ENCODE data around the gene RIPK1.
"Not testable (repeated sequence)": the region's sequence is repeated elsewhere in the genome, so short reads cannot be mapped to it uniquely, and the experiment has no call there.

RIPK1 gene

DNA sequence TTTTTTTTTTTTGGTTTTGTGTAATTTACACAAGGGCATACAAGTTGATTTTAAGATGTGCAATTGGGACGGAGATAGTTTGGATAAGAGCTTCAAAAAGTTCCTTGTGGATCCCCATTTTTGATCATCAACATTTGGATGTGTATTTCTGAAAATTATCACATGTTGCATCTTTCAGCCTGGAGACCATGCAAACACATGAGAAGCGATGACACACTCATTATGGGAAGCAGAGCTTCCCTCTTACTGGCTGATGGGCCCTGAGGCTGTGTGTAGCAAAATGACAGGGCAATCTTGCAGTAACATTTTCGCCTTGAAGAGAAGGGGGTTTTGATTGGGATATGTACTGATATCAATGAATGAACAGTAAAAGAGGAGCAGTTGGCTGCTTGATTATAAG lies 22.0 kb upstream of the RIPK1 start:
- DNase-seq: no peak

DNA sequence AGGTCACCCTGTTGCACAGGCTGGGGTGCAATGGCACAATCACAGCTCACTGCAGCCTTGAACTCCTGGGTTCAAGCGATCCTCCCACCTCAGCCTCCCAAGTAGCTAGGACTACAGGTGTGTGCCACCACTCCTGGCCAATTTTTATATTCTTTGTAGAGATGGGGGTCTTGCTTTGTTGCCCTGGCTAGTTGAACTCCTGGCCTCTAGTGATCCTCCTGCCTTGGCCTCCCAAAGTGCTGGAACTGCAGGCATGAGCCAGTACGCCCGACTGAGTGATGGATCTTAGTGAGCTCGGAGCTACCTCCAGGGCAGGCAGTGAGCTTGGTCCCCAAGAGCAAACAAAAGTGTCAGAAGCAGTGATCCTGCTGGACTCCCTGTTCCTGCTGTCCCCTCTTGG lies 20.3 kb upstream of the RIPK1 start:
- DNase-seq: not testable (repeated sequence)

DNA sequence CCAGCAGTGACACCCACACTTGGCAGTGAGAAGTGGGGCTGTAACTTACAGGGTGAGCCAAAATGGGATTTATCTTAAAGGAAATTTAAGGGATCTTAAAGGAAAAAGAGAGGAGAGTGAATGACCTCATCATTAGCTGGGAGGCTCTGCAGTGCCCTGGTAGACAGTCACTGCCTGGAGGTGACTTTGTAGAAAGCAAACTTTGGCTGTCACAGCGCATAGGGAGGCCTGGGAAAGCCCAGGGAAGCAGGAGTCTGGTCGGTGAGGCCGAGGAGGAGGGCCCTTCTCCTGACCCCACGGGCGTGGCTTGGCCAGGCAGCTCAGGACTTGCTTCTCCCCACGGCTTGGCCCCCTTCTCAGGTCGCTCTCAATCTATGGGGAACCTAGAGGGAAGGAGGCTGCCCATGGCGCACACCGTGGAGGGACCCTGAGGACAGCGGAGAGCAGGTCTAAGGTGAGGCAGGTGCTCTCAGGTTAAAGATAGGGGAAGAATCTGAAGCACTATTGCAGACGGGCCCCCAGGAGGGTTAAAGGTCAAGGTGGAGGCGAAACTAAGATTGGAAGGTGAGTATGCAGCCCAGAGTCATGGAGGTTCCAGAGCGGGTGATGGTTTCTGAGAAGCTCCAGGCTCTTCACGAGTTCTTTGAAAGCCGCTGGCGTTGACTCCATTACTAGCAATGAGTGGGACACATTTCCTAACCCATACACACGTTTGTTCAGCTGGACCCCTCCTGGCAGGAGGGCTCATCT lies 15.6 kb upstream of the RIPK1 start:
- DNase-seq: no peak

DNA sequence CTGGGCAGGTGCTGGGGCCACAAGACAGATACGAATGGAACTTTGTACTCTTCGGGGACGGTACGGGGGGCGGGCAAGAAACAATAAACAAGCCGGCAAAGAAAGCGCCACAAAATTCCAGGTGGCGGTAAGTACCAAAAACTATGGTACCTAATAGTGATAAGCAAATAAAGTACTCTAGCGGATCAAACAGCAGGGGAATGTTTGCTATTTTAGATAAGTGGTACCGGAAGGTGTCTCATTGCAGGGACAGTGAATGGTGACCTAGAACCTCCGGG lies 15.1 kb upstream of the RIPK1 start:
- no peak for DNase-seq

DNA sequence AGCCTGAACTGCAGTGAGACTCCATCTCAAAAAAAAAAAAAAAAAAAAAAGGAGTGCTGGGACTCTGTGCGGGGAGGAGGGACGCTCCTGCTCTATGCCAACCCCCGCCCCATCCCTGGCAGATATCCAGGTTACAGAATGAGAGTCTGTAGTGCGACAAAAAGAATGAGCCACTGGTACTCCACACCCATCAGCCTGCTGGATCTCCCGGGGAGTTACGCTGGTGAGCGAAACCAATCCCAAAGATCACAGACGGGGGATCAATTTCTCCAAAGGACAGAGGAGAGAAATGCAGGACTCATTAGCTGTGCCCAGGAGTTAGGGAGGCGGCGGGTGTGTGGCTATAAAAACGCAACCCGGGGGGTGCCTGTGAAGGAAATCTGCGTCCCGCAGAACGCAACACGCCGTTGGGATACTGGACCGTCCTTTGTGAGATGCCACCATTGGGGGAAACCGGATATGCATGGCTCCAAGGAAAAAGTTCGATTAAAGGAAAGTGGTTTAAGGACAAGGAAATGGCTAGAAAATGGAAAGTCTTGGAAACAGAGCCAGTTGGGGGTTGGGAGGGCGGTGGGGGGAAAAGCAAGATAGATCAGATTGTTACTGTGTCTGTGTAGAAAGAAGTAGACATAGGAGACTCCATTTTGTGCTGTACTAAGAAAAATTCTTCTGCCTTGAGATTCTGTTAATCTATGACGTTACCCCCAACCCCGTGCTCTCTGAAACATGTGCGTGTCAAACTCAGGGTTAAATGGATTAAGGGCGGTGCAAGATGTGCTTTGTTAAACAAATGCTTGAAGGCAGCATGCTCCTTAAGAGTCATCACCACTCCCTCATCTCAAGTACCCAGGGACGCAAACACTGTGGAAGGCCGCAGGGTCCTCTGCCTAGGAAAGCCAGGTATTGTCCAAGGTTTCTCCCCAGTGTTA lies 13.8 kb upstream of the RIPK1 start:
- peak; percentile 63 for DNase-seq

DNA sequence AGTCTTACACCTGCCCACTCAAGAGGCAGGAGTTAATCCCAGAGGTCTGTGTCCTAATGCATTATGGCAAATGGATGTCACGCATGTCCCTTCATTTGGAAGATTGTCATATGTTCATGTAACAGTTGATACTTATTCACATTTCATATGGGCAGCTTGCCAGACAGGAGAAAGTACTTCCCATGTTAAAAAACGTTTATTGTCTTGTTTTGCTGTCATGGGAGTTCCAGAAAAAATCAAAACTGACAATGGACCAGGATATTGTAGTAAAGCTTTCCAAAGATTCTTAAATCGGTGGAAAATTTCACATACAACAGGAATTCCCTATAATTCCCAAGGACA lies 13.2 kb upstream of the RIPK1 start:
- not testable (repeated sequence) for DNase-seq

DNA sequence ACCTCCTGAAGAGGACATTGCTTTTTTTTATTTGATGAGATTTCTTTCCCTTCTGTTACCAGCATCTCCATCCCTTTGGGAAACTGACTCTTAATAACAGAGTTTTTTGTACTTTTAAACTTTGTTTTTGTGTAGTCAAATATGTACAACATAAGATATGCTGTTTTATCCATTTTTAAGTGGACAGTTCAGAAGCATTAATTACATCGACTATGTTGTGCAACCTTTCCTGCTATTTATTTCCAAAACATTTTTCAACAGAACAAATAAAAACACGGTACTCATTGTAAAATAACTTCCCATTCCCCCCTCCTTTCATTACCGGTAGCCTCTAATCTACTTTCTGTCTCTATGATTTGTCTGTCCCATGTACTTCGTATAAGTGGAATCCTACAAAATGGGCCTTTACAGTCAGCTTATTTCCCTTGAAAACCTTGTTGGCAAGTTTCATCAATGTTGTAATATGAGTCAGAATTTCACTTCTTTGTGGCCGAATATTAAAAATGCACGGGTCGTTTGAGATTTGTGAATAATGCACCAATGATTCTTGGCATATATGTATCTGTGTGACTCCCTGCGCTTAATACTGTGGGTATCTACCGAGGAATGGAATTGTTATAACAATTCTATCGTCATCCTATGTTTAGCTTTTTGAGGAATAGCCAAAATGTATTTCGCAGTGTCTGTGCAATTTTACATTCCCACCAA lies 11.1 kb upstream of the RIPK1 start:
- no peak for DNase-seq

DNA sequence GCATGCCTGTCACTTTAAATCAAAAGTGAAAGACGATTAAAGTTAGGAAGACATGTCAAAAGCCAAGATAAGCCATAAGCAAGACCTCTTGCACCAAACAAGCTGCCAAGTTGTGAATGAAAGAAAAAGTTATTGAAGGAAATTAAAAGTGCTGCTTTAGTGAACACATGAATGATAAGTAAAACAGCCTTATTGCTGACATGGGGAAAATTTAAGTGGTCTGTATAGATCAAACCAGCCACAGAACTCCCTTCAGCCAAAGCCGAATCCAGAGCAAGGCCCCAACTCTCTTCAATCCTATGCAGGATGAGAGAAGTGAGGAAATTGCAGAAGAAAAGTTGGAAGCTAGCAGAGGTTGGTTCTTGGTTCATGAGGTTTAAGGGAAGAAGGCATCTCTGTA lies 9.3 kb upstream of the RIPK1 start:
- no peak for DNase-seq

DNA sequence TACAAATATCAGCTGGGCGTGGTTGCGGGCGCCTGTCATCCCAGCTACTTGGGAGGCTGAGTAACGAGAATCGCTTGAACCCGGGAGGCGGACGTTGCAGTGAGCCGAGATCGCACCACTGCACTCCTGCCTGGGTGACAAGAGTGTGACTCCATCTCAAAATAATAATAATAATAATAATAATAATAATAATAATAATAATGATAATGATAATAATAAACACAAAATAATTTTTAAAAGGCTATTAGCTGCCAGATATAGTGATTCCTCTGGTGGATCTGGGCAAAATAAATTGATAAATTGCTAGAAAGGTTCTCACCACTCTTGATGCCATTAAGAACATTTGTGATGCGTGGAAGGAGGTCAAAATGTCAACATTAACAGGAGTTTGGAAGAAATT lies 8.2 kb upstream of the RIPK1 start:
- not testable (repeated sequence) for DNase-seq

DNA sequence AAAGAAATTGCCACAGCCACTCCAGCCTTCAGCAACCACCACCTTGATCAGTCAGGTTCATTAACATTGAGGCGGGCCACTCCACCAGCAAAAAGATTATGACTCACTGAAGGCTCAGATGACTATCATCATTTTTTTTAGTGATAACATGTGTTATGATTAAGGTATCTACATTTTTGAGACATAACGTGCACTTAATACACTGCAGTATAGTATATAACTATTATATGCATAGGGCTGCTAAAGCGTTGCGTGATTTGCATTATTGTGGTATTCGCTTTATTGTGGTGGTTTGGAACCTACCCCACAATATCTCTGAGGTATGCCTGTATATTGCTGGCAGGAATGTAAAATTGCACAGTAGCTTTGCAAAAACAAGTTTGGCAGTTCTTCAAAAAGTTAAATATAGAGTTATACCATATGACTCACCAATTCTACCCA lies 6.8 kb upstream of the RIPK1 start:
- DNase-seq: no peak

DNA sequence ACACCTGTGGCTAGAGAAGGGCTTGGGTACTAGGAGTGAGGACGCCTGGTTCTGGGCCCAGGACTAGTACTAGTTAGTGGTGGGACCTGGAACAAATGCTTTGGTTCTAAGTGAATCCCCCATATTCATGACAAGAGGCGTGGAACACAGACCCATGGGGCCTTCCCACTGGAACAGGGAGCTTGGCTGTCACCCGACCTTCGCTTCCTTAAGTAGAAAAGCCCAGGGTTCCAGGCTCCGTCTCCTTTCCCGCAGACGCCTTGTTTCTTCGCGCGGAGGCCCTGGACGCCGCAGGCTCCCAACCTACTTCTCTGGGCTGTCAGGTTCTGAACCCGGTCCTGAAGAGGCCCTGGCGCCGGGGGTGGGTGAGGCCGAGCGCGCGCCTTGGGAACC lies 5.0 kb upstream of the RIPK1 start:
- not testable (repeated sequence) for DNase-seq

DNA sequence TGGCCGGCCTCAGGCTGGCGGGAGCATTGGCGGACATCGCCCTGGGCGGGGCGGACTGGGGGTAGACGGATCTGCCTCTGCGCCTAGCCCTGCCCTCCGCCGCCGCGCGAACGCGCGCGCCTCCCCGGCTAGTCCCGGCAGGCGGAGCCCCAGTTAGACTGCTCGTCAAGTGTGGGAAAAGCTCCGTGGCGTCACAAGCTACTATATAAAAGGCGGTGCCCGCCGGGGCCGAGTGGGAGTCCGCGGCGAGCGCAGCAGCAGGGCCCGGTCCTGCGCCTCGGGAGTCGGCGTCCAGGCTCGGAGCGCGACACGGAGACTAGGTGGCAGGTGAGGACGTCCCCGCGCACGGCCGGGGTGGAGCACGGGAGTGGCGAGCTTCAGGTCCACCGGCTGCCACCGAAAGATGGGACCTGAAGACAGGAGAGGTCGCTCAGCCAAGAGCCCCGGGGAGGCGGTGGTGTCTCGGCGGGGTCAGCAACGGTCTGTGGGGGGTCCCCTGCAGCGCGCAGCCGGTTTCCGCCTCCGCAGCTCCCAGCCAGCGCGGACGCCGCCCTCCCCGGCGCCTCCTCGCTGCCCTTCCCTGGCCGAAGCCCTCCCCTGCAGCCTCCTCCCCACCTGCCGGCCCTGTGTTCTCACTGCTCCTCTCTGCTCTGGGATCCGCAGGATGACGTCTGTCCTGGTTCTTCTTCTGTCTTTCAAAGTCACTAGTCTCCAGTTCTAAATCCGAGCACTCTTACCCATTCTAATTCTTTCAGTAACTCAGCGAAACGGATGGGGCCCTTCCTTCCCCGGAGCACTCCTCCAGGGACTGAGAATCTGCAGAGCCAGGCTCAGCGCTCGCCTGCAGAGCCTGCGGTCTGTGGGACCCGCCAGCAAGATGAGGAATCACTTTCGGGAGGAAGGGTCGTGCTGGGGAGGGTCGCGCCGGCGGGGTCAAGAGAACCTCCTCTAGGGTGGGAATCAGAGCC lies 4.3 kb upstream of the RIPK1 start:
- DNase-seq: peak; percentile 51

DNA sequence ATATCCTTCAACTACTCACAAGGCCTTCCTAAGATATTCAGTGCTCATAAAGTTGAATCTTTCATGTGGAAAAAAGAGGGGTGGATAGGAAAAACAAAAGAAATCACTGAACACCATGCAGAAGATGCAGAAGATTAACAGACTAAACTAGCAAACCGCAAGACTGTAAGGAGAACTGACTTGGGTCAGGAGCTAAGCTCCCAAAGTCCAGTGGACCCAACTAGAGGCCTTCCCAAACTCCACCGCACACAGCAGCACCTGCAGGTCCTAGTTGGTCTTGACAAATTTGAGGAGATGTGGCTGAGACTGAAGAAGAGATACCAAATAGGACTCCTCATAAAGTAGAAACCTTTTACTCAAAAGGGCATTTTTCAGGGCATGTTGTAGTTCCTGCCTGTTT lies 3.3 kb downstream of the RIPK1 start:
- DNase-seq: no peak

DNA sequence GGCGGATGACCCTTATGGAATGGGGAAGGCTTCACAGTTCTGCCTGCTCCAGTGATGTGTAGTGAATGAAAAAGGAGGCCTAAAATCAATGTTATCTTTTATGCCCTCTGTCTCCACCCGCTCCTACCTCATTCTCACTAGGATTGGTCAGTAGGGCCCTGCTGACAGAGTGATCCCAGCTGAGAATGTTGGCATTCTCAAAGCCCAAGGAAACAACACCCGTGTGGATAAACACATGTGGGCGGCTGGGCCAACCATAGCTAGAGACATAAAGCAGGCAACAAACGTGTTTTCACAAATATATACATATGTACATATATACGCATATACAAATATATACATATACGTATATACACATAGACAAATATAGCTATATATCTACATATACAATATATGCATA lies 4.5 kb downstream of the RIPK1 start:
- DNase-seq: no peak

DNA sequence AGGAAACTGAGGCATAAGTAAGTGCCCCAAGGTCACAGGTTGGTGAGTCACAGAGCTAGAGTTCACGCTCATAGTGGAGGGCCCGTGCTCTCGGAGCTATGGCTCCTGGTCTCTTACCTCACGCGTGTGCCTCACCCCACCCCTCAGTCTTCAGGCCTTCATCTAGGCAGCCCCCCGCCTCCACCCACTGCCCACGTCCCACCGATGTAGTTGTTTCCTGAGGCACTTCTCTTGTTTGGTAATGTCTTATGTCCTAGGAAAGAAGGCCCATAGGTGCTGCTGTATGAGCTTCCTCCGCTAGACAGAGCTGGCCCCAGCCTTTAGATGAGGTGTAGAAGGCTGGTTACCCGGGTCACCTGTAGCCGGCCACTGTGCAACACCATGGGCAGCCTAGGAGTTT lies 5.1 kb downstream of the RIPK1 start:
- DNase-seq: no peak

DNA sequence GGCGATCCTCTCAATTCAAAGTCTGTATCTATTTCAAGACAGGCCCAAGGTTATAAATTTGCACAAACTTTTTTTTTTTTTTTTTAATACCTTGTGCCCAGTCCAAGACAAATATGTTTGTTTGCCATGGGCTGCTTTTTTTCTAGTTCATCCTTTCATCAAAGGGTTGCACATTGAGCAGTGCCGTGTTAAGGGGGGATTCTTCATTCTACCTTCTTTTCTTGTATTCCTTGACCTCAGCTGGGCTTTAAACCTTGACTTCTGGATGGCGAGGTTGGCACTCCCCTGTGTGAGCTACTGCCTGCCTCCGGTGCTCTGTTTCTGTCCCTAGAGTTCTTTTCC lies 7.4 kb downstream of the RIPK1 start:
- no peak for DNase-seq

DNA sequence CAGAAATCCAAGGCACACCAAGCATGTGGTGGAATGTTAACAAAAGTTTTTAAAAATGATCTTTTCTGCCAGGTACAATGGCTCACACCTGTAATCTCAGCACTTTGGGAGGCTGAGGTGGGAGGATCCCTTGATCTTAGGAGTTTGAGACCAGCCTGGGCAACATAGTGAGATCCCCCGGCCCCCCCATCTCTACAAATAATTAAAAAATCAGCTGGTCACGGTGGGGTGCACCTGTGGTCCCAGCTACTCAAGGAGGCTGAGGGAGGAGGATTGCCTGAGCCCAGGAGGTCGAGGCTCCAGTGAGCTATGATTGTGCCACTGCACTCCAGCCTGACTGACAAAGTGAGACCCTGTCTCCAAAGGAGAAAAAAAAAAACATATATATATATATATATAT lies 8.0 kb downstream of the RIPK1 start:
- DNase-seq: no peak

DNA sequence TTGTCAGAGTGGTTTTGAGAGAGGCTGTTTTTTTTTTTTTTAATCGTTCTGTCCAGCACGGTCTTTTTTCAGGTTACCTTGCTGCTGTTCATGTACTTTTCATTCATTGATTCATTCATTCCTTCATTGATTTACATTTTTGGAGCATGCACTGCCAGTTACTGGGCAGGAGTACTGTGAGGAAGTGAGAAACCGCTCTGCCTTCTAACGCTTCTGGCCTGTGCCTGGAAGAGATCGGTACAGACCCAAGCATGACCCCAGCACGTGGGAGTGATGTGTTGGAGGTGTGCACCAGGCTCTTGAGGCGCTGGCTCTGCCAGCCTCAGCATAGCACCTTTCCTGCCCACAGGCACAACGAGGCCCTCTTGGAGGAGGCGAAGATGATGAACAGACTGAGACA lies 9.1 kb downstream of the RIPK1 start:
- no peak for DNase-seq

DNA sequence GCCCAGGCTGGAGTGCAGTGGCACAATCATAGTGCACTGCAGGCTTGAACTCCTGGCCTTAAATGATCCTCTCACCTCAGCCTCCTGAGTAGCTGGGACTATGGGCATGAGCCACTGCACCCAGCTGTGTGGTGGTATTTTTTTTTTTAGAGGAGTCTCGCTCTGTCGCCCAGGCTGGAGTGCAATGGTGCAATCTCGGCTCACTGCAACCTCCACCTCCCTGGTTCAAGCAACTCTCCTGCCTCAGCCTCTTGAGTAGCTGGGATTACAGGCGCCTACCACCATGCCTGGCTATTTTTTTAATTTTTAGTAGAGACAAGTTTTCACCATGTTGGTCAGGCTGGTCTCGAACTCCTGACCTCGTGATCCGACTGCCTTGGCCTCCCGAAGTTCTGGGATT lies 10.7 kb downstream of the RIPK1 start:
- DNase-seq: not testable (repeated sequence)

DNA sequence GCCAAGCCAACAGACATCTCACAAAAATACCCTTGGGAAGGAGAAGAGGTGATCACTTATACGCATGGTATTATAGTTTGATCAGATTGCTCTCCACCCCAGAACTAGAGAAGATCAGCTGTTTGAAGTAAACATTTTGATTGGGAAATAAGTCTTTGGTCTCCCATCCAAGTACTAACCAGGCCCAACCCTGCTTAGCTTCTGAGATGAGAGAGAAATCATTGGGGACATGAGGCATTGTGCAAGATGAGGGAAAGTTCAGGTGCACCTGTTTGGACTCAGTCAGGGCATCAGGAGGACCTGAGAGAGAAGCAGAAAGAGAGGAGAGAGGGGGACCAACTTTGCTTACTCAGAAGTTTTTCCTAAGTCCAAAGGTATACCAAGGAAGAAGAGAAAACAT lies 11.4 kb downstream of the RIPK1 start:
- DNase-seq: no peak

DNA sequence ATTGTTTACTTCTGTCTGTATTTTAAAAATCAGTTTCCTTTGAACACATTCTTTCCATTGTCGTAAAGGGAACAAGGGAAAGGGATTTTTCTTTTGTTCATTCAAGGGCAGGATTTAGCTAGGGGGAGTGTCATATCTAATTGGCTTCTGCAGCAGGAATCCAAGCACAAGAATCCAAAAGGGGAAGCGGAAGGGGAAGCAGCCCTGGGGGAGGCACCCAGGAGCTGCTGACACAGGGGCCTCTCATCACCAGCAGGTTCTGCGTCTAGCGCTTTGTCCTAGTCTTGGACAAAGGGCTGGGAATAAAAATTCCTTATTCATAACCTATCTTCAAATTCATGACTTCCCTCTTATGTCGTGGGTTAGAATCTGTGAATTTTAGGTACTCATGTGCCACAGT lies 13.7 kb downstream of the RIPK1 start:
- no peak for DNase-seq

DNA sequence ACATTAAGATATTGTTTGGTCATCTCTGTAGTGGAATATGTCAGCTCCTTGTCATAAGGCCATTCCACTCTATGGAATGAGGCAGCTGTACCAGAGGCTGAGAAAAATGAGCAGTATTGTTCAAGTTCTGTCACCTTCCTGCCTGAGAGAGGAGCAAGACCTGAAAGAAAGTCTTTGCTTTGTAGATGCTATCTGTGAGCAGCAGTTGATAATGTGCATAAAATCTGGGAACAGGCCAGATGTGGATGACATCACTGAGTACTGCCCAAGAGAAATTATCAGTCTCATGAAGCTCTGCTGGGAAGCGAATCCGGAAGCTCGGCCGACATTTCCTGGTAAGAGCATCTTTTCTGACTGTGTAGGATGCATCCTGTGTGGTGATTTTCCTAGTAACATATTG lies 16.8 kb downstream of the RIPK1 start:
- DNase-seq: no peak

Measured in NCI-H187 treated with DMSO at 0.1 percent for 48 hours (cell line).